Measurements from ENCODE around the gene MAD2L1BP.

Gene MAD2L1BP

GRCh38 chr6:43667245-43668150, 31.9 kb downstream of the MAD2L1BP start:
- peak; percentile 69 for DNase-seq

- peak; percentile 94 for DNase-seq
Observed at GRCh38 chr6:43668151-43669028, 32.8 kb downstream of the MAD2L1BP start.

GRCh38 chr6:43669050-43669921, 33.6 kb downstream of the MAD2L1BP start:
- no peak for DNase-seq

- DNase-seq, result no peak
Observed at GRCh38 chr6:43669922-43670622, 34.4 kb downstream of the MAD2L1BP start.

GRCh38 chr6:43670623-43670986, 35.0 kb downstream of the MAD2L1BP start:
- DNase-seq, result no peak

GRCh38 chr6:43671011-43671800, 35.6 kb downstream of the MAD2L1BP start:
- no peak for DNase-seq

GRCh38 chr6:43671801-43672690, 36.4 kb downstream of the MAD2L1BP start:
- DNase-seq, result no peak

GRCh38 chr6:43673444-43674084, 37.9 kb downstream of the MAD2L1BP start:
- DNase-seq, result no peak

- no peak for DNase-seq
Observed at GRCh38 chr6:43674291-43674690, 38.7 kb downstream of the MAD2L1BP start.

- DNase-seq, result no peak
Observed at GRCh38 chr6:43674921-43675320, 39.3 kb downstream of the MAD2L1BP start.

GRCh38 chr6:43676962-43677606, 41.4 kb downstream of the MAD2L1BP start:
- DNase-seq, result no peak

GRCh38 chr6:43677759-43678158, 42.1 kb downstream of the MAD2L1BP start:
- no peak for DNase-seq

- DNase-seq, result no peak
Observed at GRCh38 chr6:43678341-43678740, 42.7 kb downstream of the MAD2L1BP start.

- no peak for DNase-seq
Observed at GRCh38 chr6:43679057-43679456, 43.4 kb downstream of the MAD2L1BP start.

GRCh38 chr6:43680308-43681200, 44.9 kb downstream of the MAD2L1BP start:
- DNase-seq, result no peak

GRCh38 chr6:43681303-43681702, 45.7 kb downstream of the MAD2L1BP start:
- DNase-seq, result no peak

- DNase-seq, result no peak
Observed at GRCh38 chr6:43682724-43683429, 47.2 kb downstream of the MAD2L1BP start.

Measured in DMS79 treated with DMSO at 0.1 percent for 48 hours (cell line).